ENCODE data around the gene NUP214.

NUP214 gene

GRCh38 chr9:131214876-131215275 is 89.5 kb downstream of the NUP214 start:
- FAIRE-seq (no peak), DNase-seq (ENCODE audit: insufficient read length, low spot score) (no peak)
- TF ChIP-seq PAX5 (IDR thresholded peaks at IDR 0.05; ENCODE audit: insufficient read depth, low read length, severe bottlenecking) (no peak), POU2F2 (IDR thresholded peaks at IDR 0.05; ENCODE audit: low read depth, low read length) (no peak), POLR2AphosphoS5 (IDR thresholded peaks at IDR 0.05; ENCODE audit: low read depth, low read length) (no peak), TAF1 (IDR thresholded peaks at IDR 0.05; ENCODE audit: low read depth, low read length) (no peak)

- TF ChIP-seq PAX5 (IDR thresholded peaks at IDR 0.05; ENCODE audit: insufficient read depth, low read length, severe bottlenecking) = no peak
- TF ChIP-seq POU2F2 (IDR thresholded peaks at IDR 0.05; ENCODE audit: low read depth, low read length) = no peak
- no peak for TF ChIP-seq TAF1 (IDR thresholded peaks at IDR 0.05; ENCODE audit: low read depth, low read length)
- TF ChIP-seq POLR2AphosphoS5 (IDR thresholded peaks at IDR 0.05; ENCODE audit: low read depth, low read length) = no peak
- no peak for TF ChIP-seq POLR2A (IDR thresholded peaks at IDR 0.05; ENCODE audit: low read depth, low read length)
- TF ChIP-seq SPI1 (IDR thresholded peaks at IDR 0.05; ENCODE audit: low read depth, low read length) = no peak
- DNase-seq (ENCODE audit: insufficient read length, low spot score) (no peak), FAIRE-seq (no peak)
Measured at GRCh38 chr9:131216806-131217205, 91.4 kb downstream of the NUP214 start.

- FAIRE-seq = no peak
- TF ChIP-seq POLR2A (IDR thresholded peaks at IDR 0.05; ENCODE audit: low read depth, low read length) (no peak), SPI1 (IDR thresholded peaks at IDR 0.05; ENCODE audit: low read depth, low read length) (no peak), TAF1 (IDR thresholded peaks at IDR 0.05; ENCODE audit: low read depth, low read length) (no peak), PAX5 (IDR thresholded peaks at IDR 0.05; ENCODE audit: insufficient read depth, low read length, severe bottlenecking) (no peak), POU2F2 (IDR thresholded peaks at IDR 0.05; ENCODE audit: low read depth, low read length) (no peak), POLR2AphosphoS5 (IDR thresholded peaks at IDR 0.05; ENCODE audit: low read depth, low read length) (no peak)
Measured at GRCh38 chr9:131217331-131218031, 92.1 kb downstream of the NUP214 start.

GRCh38 chr9:131218370-131218769 is 93.0 kb downstream of the NUP214 start:
- FAIRE-seq = no peak
- DNase-seq (ENCODE audit: insufficient read length, low spot score) = no peak
- TF ChIP-seq PAX5 (IDR thresholded peaks at IDR 0.05; ENCODE audit: insufficient read depth, low read length, severe bottlenecking) (no peak), POU2F2 (IDR thresholded peaks at IDR 0.05; ENCODE audit: low read depth, low read length) (no peak), POLR2A (IDR thresholded peaks at IDR 0.05; ENCODE audit: low read depth, low read length) (no peak), POLR2AphosphoS5 (IDR thresholded peaks at IDR 0.05; ENCODE audit: low read depth, low read length) (no peak), SPI1 (IDR thresholded peaks at IDR 0.05; ENCODE audit: low read depth, low read length) (no peak), TAF1 (IDR thresholded peaks at IDR 0.05; ENCODE audit: low read depth, low read length) (no peak)

More at GRCh38 chr9:131217331-131218031, 92.1 kb downstream of the NUP214 start:
- DNase-seq (ENCODE audit: insufficient read length, low spot score) = no peak

- FAIRE-seq (no peak), DNase-seq (ENCODE audit: insufficient read length, low spot score) (no peak)
- TF ChIP-seq TAF1 (IDR thresholded peaks at IDR 0.05; ENCODE audit: low read depth, low read length) (no peak), POLR2A (IDR thresholded peaks at IDR 0.05; ENCODE audit: low read depth, low read length) (no peak), POU2F2 (IDR thresholded peaks at IDR 0.05; ENCODE audit: low read depth, low read length) (no peak), POLR2AphosphoS5 (IDR thresholded peaks at IDR 0.05; ENCODE audit: low read depth, low read length) (no peak), SPI1 (IDR thresholded peaks at IDR 0.05; ENCODE audit: low read depth, low read length) (no peak), PAX5 (IDR thresholded peaks at IDR 0.05; ENCODE audit: insufficient read depth, low read length, severe bottlenecking) (no peak)
Measured at GRCh38 chr9:131220485-131220884, 95.1 kb downstream of the NUP214 start.

GRCh38 chr9:131222460-131222859 is 97.1 kb downstream of the NUP214 start:
- FAIRE-seq = no peak
- TF ChIP-seq POU2F2 (IDR thresholded peaks at IDR 0.05; ENCODE audit: low read depth, low read length) (no peak), POLR2A (IDR thresholded peaks at IDR 0.05; ENCODE audit: low read depth, low read length) (no peak), TAF1 (IDR thresholded peaks at IDR 0.05; ENCODE audit: low read depth, low read length) (no peak), SPI1 (IDR thresholded peaks at IDR 0.05; ENCODE audit: low read depth, low read length) (no peak), PAX5 (IDR thresholded peaks at IDR 0.05; ENCODE audit: insufficient read depth, low read length, severe bottlenecking) (no peak), POLR2AphosphoS5 (IDR thresholded peaks at IDR 0.05; ENCODE audit: low read depth, low read length) (no peak)
- DNase-seq (ENCODE audit: insufficient read length, low spot score) = no peak

- DNase-seq (ENCODE audit: insufficient read length, low spot score) = no peak
- TF ChIP-seq POLR2AphosphoS5 (IDR thresholded peaks at IDR 0.05; ENCODE audit: low read depth, low read length) (no peak), POU2F2 (IDR thresholded peaks at IDR 0.05; ENCODE audit: low read depth, low read length) (no peak), SPI1 (IDR thresholded peaks at IDR 0.05; ENCODE audit: low read depth, low read length) (no peak), TAF1 (IDR thresholded peaks at IDR 0.05; ENCODE audit: low read depth, low read length) (no peak), PAX5 (IDR thresholded peaks at IDR 0.05; ENCODE audit: insufficient read depth, low read length, severe bottlenecking) (no peak), POLR2A (IDR thresholded peaks at IDR 0.05; ENCODE audit: low read depth, low read length) (no peak)
- no peak for FAIRE-seq
Measured at GRCh38 chr9:131226226-131226625, 100.8 kb downstream of the NUP214 start.

GRCh38 chr9:131227112-131227958 is 101.9 kb downstream of the NUP214 start:
- FAIRE-seq (no peak), DNase-seq (ENCODE audit: insufficient read length, low spot score) (no peak)
- TF ChIP-seq POLR2AphosphoS5 (IDR thresholded peaks at IDR 0.05; ENCODE audit: low read depth, low read length) (no peak), TAF1 (IDR thresholded peaks at IDR 0.05; ENCODE audit: low read depth, low read length) (no peak), POLR2A (IDR thresholded peaks at IDR 0.05; ENCODE audit: low read depth, low read length) (no peak), PAX5 (IDR thresholded peaks at IDR 0.05; ENCODE audit: insufficient read depth, low read length, severe bottlenecking) (no peak), POU2F2 (IDR thresholded peaks at IDR 0.05; ENCODE audit: low read depth, low read length) (no peak), SPI1 (IDR thresholded peaks at IDR 0.05; ENCODE audit: low read depth, low read length) (no peak)

- FAIRE-seq (no peak), DNase-seq (ENCODE audit: insufficient read length, low spot score) (no peak)
- TF ChIP-seq POU2F2 (IDR thresholded peaks at IDR 0.05; ENCODE audit: low read depth, low read length) (no peak), TAF1 (IDR thresholded peaks at IDR 0.05; ENCODE audit: low read depth, low read length) (no peak), POLR2A (IDR thresholded peaks at IDR 0.05; ENCODE audit: low read depth, low read length) (no peak), PAX5 (IDR thresholded peaks at IDR 0.05; ENCODE audit: insufficient read depth, low read length, severe bottlenecking) (no peak)
Measured at GRCh38 chr9:131227959-131228460, 102.6 kb downstream of the NUP214 start.
